ENCODE measurements around the gene PRPF38B.
"Not testable (repeated sequence)": the region's sequence is repeated elsewhere in the genome, so short reads cannot be mapped to it uniquely, and the experiment has no call there.

Gene PRPF38B

GRCh38 chr1:108678706-108679105 lies 13.4 kb upstream of the PRPF38B start:
- in situ Hi-C loops (cut with MboI; ENCODE audit: low sequenced_read_pairs) = no loop called here

GRCh38 chr1:108679586-108680213 lies 12.4 kb upstream of the PRPF38B start:
- in situ Hi-C loops (cut with MboI; ENCODE audit: low sequenced_read_pairs) = no loop called here

- in situ Hi-C loops (cut with MboI; ENCODE audit: low sequenced_read_pairs) = not testable (repeated sequence)
These were observed 10.4 kb upstream of the PRPF38B start for GRCh38 chr1:108681701-108682100.

GRCh38 chr1:108685529-108685928 lies 6.6 kb upstream of the PRPF38B start:
- in situ Hi-C loops (cut with MboI; ENCODE audit: low sequenced_read_pairs) = no loop called here

- in situ Hi-C loops (cut with MboI; ENCODE audit: low sequenced_read_pairs) = no loop called here
These were observed 5.3 kb upstream of the PRPF38B start for GRCh38 chr1:108686614-108687313.

- in situ Hi-C loops (cut with MboI; ENCODE audit: low sequenced_read_pairs) = no loop called here
These were observed 775 bp upstream of the PRPF38B start for GRCh38 chr1:108691128-108691941.

GRCh38 chr1:108692724-108693655 lies 880 bp downstream of the PRPF38B start:
- in situ Hi-C loops (cut with MboI; ENCODE audit: low sequenced_read_pairs) = no loop called here

- in situ Hi-C loops (cut with MboI; ENCODE audit: low sequenced_read_pairs) = no loop called here
These were observed 3.4 kb downstream of the PRPF38B start for GRCh38 chr1:108695535-108695934.

- in situ Hi-C loops (cut with MboI; ENCODE audit: low sequenced_read_pairs) = no loop called here
These were observed 7.5 kb downstream of the PRPF38B start for GRCh38 chr1:108699375-108700332.

- in situ Hi-C loops (cut with MboI; ENCODE audit: low sequenced_read_pairs) = no loop called here
These were observed 9.2 kb downstream of the PRPF38B start for GRCh38 chr1:108701176-108701849.

- in situ Hi-C loops (cut with MboI; ENCODE audit: low sequenced_read_pairs) = not testable (repeated sequence)
These were observed 10.0 kb downstream of the PRPF38B start for GRCh38 chr1:108702109-108702508.

- in situ Hi-C loops (cut with MboI; ENCODE audit: low sequenced_read_pairs) = no loop called here
These were observed 11.8 kb downstream of the PRPF38B start for GRCh38 chr1:108703939-108704338.

- in situ Hi-C loops (cut with MboI; ENCODE audit: low sequenced_read_pairs) = no loop called here
These were observed 12.4 kb downstream of the PRPF38B start for GRCh38 chr1:108704496-108704895.

- in situ Hi-C loops (cut with MboI; ENCODE audit: low sequenced_read_pairs) = no loop called here
These were observed 14.5 kb downstream of the PRPF38B start for GRCh38 chr1:108706643-108707042.

GRCh38 chr1:108708691-108709660 lies 16.9 kb downstream of the PRPF38B start:
- in situ Hi-C loops (cut with MboI; ENCODE audit: low sequenced_read_pairs) = no loop called here

GRCh38 chr1:108712606-108713150 lies 20.6 kb downstream of the PRPF38B start, which contains the start of gene FNDC7:
Gene FNDC7, plus strand, starts transcription at chr1:108712908. Its CDS starts 26 bp downstream, at chr1:108712934.
- in situ Hi-C loops (cut with MboI; ENCODE audit: low sequenced_read_pairs) = no loop called here

- in situ Hi-C loops (cut with MboI; ENCODE audit: low sequenced_read_pairs) = no loop called here
These were observed 23.8 kb downstream of the PRPF38B start for GRCh38 chr1:108715932-108716331.
